ENCODE measurements around the gene LAMA5.

GRCh38 chr20:62318400-62319345 is 48.4 kb downstream of the LAMA5 start:
- no peak for TF ChIP-seq EZH2phosphoT487 (IDR thresholded peaks at IDR 0.05; ENCODE audit: low read length)
- no peak for TF ChIP-seq CTCF (IDR thresholded peaks at IDR 0.05; ENCODE audit: low read length)
- TF ChIP-seq EZH2 (optimal IDR thresholded peaks at IDR 0.05; ENCODE audit: low read depth, low read length), result no peak

Measured in MM.1S (cell line).